WTC11 (cell line): ENCODE data around the gene HCRTR1. TPM values are rescaled to one million over a fixed set of nuclear protein-coding genes. Genes with fewer than 3 reads are reported as not detected.

ENCODE experiments used
- ATAC-seq: fragments of 200-7000 bp; cut with Tn5 transposase; 2 replicates; pipeline ENCODE4 v1.10.0; 2021; ENCODE audit warnings: mild to moderate bottlenecking, moderate library complexity
- CTCF ChIA-PET: fragments of 300-600 bp; sonication (Branson Sonifier 250); formaldehyde crosslinking; loops from one replicate; lab custom pipeline; 2021; ENCODE audit warnings: antibody characterized with exemption; lab: Charles Lee
- POLR2A ChIA-PET: fragments of 350-600 bp; sonication (Branson Sonifier 250); formaldehyde crosslinking; loops from one replicate; lab custom pipeline; 2021; ENCODE audit warnings: antibody characterized with exemption; lab: Charles Lee
- DNase-seq: peaks from one replicate; pipeline ENCODE4 v3.0.0; 2021; ENCODE audit warnings: low spot score
- H3K27ac Mint-ChIP-seq: 2 replicates; pipeline ENCODE4 v1.8.0; 2021; ENCODE audit warnings: mixed read lengths
- H3K27me3 Mint-ChIP-seq: 2 replicates; pipeline ENCODE4 v1.8.0; 2021; ENCODE audit warnings: low read depth, mild to moderate bottlenecking, moderate library complexity, mixed read lengths
- H3K36me3 Mint-ChIP-seq: 2 replicates; pipeline ENCODE4 v1.8.0; 2021; ENCODE audit warnings: mixed read lengths
- H3K4me1 Mint-ChIP-seq: 2 replicates; pipeline ENCODE4 v1.8.0; 2022; ENCODE audit warnings: mixed read lengths
- H3K4me3 Mint-ChIP-seq: 2 replicates; pipeline ENCODE4 v1.8.0; 2021; ENCODE audit warnings: mild to moderate bottlenecking, moderate library complexity, mixed read lengths
- H3K9me3 Mint-ChIP-seq: 2 replicates; pipeline ENCODE4 v1.8.0; 2021; ENCODE audit warnings: mixed read lengths
- AFF4 ChIP-seq: sonication (generic); formaldehyde crosslinking; IDR thresholded peaks from 2 replicates; pipeline ENCODE4 v1.8.1; 2023; ENCODE audit warnings: mild to moderate bottlenecking, missing genetic modification reagents, borderline replicate concordance
- AR ChIP-seq: fragments of 250-450 bp; sonication (Bioruptor Pico); IDR thresholded peaks from 2 replicates; pipeline ENCODE4 v1.9.0; 2021; ENCODE audit warnings: mild to moderate bottlenecking
- FOXP4 ChIP-seq: sonication (generic); formaldehyde crosslinking; IDR thresholded peaks from 2 replicates; pipeline ENCODE4 v1.8.0; 2022; ENCODE audit warnings: mild to moderate bottlenecking, missing genetic modification reagents
- JUN ChIP-seq: sonication (generic); formaldehyde crosslinking; IDR thresholded peaks from 2 replicates; pipeline ENCODE4 v1.8.0; 2023; ENCODE audit warnings: mild to moderate bottlenecking, missing genetic modification reagents
- NFE2L1 ChIP-seq: sonication (generic); formaldehyde crosslinking; IDR thresholded peaks from 2 replicates; pipeline ENCODE4 v1.8.1; 2023; ENCODE audit warnings: missing genetic modification reagents
- NFYB ChIP-seq: sonication (generic); formaldehyde crosslinking; conservative IDR thresholded peaks from 2 replicates; pipeline ENCODE4 v1.8.0; 2022; ENCODE audit warnings: low read depth, missing genetic modification reagents
- RORB ChIP-seq: fragments of 250-450 bp; sonication (Bioruptor Pico); IDR thresholded peaks from 2 replicates; pipeline ENCODE4 v1.9.0; 2021; ENCODE audit warnings: mild to moderate bottlenecking
- TEAD1 ChIP-seq: sonication (generic); formaldehyde crosslinking; IDR thresholded peaks from 2 replicates; pipeline ENCODE4 v1.8.0; 2022; ENCODE audit warnings: mild to moderate bottlenecking, missing genetic modification reagents
- TP53 ChIP-seq: sonication (generic); formaldehyde crosslinking; IDR thresholded peaks from 2 replicates; pipeline ENCODE4 v1.8.1; 2023; ENCODE audit warnings: mild to moderate bottlenecking, missing genetic modification reagents
- USF1 ChIP-seq: sonication (generic); formaldehyde crosslinking; IDR thresholded peaks from 2 replicates; pipeline ENCODE4 v1.8.0; 2022; ENCODE audit warnings: mild to moderate bottlenecking, missing genetic modification reagents
- ZNF138 ChIP-seq: sonication (generic); formaldehyde crosslinking; conservative IDR thresholded peaks from 2 replicates; pipeline ENCODE4 v1.8.1; 2022; ENCODE audit warnings: mild to moderate bottlenecking, moderate library complexity, missing genetic modification reagents
- ZNF219 ChIP-seq: sonication (generic); formaldehyde crosslinking; IDR thresholded peaks from 2 replicates; pipeline ENCODE4 v1.8.0; 2023; ENCODE audit warnings: missing genetic modification reagents, mild to moderate bottlenecking, borderline replicate concordance
- ZNF416 ChIP-seq: fragments of 250-450 bp; sonication (Bioruptor Pico); IDR thresholded peaks from 2 replicates; pipeline ENCODE4 v1.9.0; 2021; ENCODE audit warnings: mild to moderate bottlenecking, inconsistent platforms
- ZSCAN18 ChIP-seq: fragments of 250-450 bp; sonication (Bioruptor Pico); IDR thresholded peaks from 2 replicates; pipeline ENCODE4 v2.1.2; 2022; ENCODE audit warnings: mild to moderate bottlenecking, moderate library complexity
- total RNA-seq: library from RNA; stranded (reverse); gene quantifications from 3 replicates; pipeline ENCODE4 v1.2.3, GENCODE V29; 2021
- TF ChIP-seq, protein P1 (sequence below): sonication (generic); formaldehyde crosslinking; IDR thresholded peaks from 2 replicates; pipeline ENCODE4 v1.8.1; 2023; ENCODE audit warnings: mild to moderate bottlenecking, missing genetic modification reagents, moderate library complexity
- TF ChIP-seq, protein P2 (sequence below): sonication (generic); formaldehyde crosslinking; conservative IDR thresholded peaks from 2 replicates; pipeline ENCODE4 v1.8.1; 2023; ENCODE audit warnings: mild to moderate bottlenecking, low read depth, missing genetic modification reagents, moderate library complexity
- TF ChIP-seq, protein P3 (sequence below): sonication (generic); formaldehyde crosslinking; IDR thresholded peaks from 2 replicates; pipeline ENCODE4 v1.8.0; 2023; ENCODE audit warnings: missing genetic modification reagents, mild to moderate bottlenecking, borderline replicate concordance

HCRTR1 gene
- total RNA-seq, 1 experiment from 2014 or later: 0.13 TPM

DNA sequence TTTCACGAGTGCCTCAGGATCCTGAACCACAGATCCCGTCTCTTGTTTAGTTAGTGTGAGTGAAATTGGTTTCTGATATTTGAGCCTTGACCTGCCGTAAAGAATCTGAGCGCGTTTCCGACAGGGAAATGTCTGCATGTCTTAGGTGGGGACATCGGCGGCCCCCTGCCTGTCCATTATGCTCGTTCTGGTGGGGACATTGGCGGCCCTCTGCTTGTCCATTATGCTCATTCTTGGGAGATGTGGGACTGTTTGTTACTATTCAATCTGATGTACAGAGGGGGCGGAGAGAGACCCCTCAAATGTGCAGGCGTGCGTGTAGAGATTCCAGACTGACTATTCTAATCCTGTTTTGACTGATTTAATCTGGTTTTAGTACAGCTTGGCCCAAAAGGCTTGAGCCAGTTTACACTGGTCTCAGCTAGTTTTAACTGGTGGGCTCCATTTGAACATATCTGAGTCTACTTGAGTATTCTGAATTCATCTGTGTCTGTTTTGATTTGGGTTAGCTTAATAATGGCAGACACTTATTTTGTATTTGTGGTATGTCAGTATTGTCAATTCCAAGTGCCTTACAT, 47.8 kb upstream of the HCRTR1 start (continued):
- TF ChIP-seq AFF4 (CRISPR knock-in tag) (no peak), ZNF138 (no peak), NFE2L1 (CRISPR knock-in tag) (no peak), USF1 (no peak), ZNF219 (CRISPR knock-in tag) (no peak), JUN (CRISPR knock-in tag) (no peak), FOXP4 (CRISPR knock-in tag) (no peak), RORB (CRISPR knock-in tag) (no peak), ZSCAN18 (CRISPR knock-in tag) (no peak), ZNF416 (CRISPR knock-in tag) (no peak), AR (CRISPR knock-in tag) (no peak), NFYB (no peak)
- TF ChIP-seq, protein P1, sequence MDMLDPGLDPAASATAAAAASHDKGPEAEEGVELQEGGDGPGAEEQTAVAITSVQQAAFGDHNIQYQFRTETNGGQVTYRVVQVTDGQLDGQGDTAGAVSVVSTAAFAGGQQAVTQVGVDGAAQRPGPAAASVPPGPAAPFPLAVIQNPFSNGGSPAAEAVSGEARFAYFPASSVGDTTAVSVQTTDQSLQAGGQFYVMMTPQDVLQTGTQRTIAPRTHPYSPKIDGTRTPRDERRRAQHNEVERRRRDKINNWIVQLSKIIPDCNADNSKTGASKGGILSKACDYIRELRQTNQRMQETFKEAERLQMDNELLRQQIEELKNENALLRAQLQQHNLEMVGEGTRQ (CRISPR knock-in tag): no peak

GRCh38 chr1:31570228-31570627, 47.3 kb upstream of the HCRTR1 start:
- H3K36me3 Mint-ChIP-seq: no peaks in the 10 kb centered on the region
- H3K4me1 Mint-ChIP-seq: peaks cover 4% of the 10 kb centered on the region; the same call in 1 of the 2 replicates
- no peak overlapping the region for H3K27ac Mint-ChIP-seq
- no peaks in the 10 kb centered on the region for H3K9me3 Mint-ChIP-seq
- ATAC-seq: no peak
- no peak overlapping the region for H3K4me3 Mint-ChIP-seq
- DNase-seq: no peak
- CTCF ChIA-PET: interaction anchor here (0.6 to 2.4 kb wide), 6 partner anchors 17 to 146 kb away, joined by 3 to 7 read pairs (median 4); partner anchors contain the start of gene HCRTR1
- no peaks in the 10 kb centered on the region; the same call in none of the 2 replicates for H3K27me3 Mint-ChIP-seq
- POLR2A ChIA-PET: interaction anchor here (1.0 kb wide), 1 partner anchor 19 kb away, joined by 3 read pairs; no protein-coding TSS in a partner anchor
- TF ChIP-seq, protein P2, sequence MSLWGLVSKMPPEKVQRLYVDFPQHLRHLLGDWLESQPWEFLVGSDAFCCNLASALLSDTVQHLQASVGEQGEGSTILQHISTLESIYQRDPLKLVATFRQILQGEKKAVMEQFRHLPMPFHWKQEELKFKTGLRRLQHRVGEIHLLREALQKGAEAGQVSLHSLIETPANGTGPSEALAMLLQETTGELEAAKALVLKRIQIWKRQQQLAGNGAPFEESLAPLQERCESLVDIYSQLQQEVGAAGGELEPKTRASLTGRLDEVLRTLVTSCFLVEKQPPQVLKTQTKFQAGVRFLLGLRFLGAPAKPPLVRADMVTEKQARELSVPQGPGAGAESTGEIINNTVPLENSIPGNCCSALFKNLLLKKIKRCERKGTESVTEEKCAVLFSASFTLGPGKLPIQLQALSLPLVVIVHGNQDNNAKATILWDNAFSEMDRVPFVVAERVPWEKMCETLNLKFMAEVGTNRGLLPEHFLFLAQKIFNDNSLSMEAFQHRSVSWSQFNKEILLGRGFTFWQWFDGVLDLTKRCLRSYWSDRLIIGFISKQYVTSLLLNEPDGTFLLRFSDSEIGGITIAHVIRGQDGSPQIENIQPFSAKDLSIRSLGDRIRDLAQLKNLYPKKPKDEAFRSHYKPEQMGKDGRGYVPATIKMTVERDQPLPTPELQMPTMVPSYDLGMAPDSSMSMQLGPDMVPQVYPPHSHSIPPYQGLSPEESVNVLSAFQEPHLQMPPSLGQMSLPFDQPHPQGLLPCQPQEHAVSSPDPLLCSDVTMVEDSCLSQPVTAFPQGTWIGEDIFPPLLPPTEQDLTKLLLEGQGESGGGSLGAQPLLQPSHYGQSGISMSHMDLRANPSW (CRISPR knock-in tag): no peak
- TF ChIP-seq TEAD1 (CRISPR knock-in tag) (no peak), TP53 (CRISPR knock-in tag) (no peak)
- TF ChIP-seq, protein P3, sequence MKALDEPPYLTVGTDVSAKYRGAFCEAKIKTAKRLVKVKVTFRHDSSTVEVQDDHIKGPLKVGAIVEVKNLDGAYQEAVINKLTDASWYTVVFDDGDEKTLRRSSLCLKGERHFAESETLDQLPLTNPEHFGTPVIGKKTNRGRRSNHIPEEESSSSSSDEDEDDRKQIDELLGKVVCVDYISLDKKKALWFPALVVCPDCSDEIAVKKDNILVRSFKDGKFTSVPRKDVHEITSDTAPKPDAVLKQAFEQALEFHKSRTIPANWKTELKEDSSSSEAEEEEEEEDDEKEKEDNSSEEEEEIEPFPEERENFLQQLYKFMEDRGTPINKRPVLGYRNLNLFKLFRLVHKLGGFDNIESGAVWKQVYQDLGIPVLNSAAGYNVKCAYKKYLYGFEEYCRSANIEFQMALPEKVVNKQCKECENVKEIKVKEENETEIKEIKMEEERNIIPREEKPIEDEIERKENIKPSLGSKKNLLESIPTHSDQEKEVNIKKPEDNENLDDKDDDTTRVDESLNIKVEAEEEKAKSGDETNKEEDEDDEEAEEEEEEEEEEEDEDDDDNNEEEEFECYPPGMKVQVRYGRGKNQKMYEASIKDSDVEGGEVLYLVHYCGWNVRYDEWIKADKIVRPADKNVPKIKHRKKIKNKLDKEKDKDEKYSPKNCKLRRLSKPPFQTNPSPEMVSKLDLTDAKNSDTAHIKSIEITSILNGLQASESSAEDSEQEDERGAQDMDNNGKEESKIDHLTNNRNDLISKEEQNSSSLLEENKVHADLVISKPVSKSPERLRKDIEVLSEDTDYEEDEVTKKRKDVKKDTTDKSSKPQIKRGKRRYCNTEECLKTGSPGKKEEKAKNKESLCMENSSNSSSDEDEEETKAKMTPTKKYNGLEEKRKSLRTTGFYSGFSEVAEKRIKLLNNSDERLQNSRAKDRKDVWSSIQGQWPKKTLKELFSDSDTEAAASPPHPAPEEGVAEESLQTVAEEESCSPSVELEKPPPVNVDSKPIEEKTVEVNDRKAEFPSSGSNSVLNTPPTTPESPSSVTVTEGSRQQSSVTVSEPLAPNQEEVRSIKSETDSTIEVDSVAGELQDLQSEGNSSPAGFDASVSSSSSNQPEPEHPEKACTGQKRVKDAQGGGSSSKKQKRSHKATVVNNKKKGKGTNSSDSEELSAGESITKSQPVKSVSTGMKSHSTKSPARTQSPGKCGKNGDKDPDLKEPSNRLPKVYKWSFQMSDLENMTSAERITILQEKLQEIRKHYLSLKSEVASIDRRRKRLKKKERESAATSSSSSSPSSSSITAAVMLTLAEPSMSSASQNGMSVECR (CRISPR knock-in tag): no peak
